ENCODE measurements around the gene DDX39A. TPM values are rescaled to one million over a fixed set of nuclear protein-coding genes. Genes with fewer than 3 reads are reported as not detected.

The DDX39A gene
- total RNA-seq, 1 donor, result 49.2 TPM

GRCh38 chr19:14437578-14438140, 18.5 kb upstream of the DDX39A start:
- Histone ChIP-seq H3K9me3 (ENCODE audit: low read depth, low read length) (no peaks in the 10 kb centered on the region), H3K79me2 (ENCODE audit: insufficient read depth, low read length) (peaks cover 71% of the 10 kb centered on the region), H3K27ac (ENCODE audit: low read depth, low read length) (peak overlapping the region; percentile 33), H3K36me3 (ENCODE audit: insufficient read depth, low read length) (peaks cover 5% of the 10 kb centered on the region), H2AFZ (ENCODE audit: low read length) (no peak overlapping the region), H3K4me3 (ENCODE audit: insufficient read depth, low read length) (no peak overlapping the region), H3K4me2 (ENCODE audit: insufficient read depth, low read length) (no peak overlapping the region), H4K20me1 (ENCODE audit: insufficient read depth, low read length) (peaks cover 19% of the 10 kb centered on the region), H3K27me3 (ENCODE audit: insufficient read depth, low read length) (no peaks in the 10 kb centered on the region), H3K4me1 (ENCODE audit: insufficient read depth, low read length) (peaks cover 14% of the 10 kb centered on the region)
- no peak for DNase-seq (ENCODE audit: insufficient read length, low spot score, missing footprints)
- TF ChIP-seq, protein P1, sequence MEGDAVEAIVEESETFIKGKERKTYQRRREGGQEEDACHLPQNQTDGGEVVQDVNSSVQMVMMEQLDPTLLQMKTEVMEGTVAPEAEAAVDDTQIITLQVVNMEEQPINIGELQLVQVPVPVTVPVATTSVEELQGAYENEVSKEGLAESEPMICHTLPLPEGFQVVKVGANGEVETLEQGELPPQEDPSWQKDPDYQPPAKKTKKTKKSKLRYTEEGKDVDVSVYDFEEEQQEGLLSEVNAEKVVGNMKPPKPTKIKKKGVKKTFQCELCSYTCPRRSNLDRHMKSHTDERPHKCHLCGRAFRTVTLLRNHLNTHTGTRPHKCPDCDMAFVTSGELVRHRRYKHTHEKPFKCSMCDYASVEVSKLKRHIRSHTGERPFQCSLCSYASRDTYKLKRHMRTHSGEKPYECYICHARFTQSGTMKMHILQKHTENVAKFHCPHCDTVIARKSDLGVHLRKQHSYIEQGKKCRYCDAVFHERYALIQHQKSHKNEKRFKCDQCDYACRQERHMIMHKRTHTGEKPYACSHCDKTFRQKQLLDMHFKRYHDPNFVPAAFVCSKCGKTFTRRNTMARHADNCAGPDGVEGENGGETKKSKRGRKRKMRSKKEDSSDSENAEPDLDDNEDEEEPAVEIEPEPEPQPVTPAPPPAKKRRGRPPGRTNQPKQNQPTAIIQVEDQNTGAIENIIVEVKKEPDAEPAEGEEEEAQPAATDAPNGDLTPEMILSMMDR (IDR thresholded peaks at IDR 0.05; ENCODE audit: extremely low read depth, low read depth, low read length), result no peak

GRCh38 chr19:14435320-14436050, 16.3 kb upstream of the DDX39A start:
- H3K4me2 ChIP-seq (ENCODE audit: insufficient read depth, low read length), result peak overlapping the region; percentile 77
- H2AFZ ChIP-seq (ENCODE audit: low read length), result no peak overlapping the region
- DNase-seq (ENCODE audit: insufficient read length, low spot score, missing footprints), result no peak

GRCh38 chr19:14434543-14435319, 15.6 kb upstream of the DDX39A start:
- Histone ChIP-seq H3K79me2 (ENCODE audit: insufficient read depth, low read length) (peaks cover 52% of the 10 kb centered on the region), H2AFZ (ENCODE audit: low read length) (peak overlapping the region; percentile 59), H3K36me3 (ENCODE audit: insufficient read depth, low read length) (no peaks in the 10 kb centered on the region), H3K9me3 (ENCODE audit: low read depth, low read length) (no peaks in the 10 kb centered on the region), H3K27ac (ENCODE audit: low read depth, low read length) (peak overlapping the region; percentile 33), H3K4me3 (ENCODE audit: insufficient read depth, low read length) (peak overlapping the region; percentile 81), H3K4me2 (ENCODE audit: insufficient read depth, low read length) (peak overlapping the region; percentile 77), H4K20me1 (ENCODE audit: insufficient read depth, low read length) (peaks cover 13% of the 10 kb centered on the region), H3K4me1 (ENCODE audit: insufficient read depth, low read length) (peaks cover 14% of the 10 kb centered on the region), H3K27me3 (ENCODE audit: insufficient read depth, low read length) (peaks cover 5% of the 10 kb centered on the region)
- DNase-seq (ENCODE audit: insufficient read length, low spot score, missing footprints), result peak; percentile 94
- TF ChIP-seq, protein P1 (IDR thresholded peaks at IDR 0.05; ENCODE audit: extremely low read depth, low read depth, low read length), result no peak

More at GRCh38 chr19:14435320-14436050, 16.3 kb upstream of the DDX39A start:
- no peak overlapping the region for H3K4me3 ChIP-seq (ENCODE audit: insufficient read depth, low read length)
- no peaks in the 10 kb centered on the region for H3K9me3 ChIP-seq (ENCODE audit: low read depth, low read length)
- peaks cover 14% of the 10 kb centered on the region for H3K4me1 ChIP-seq (ENCODE audit: insufficient read depth, low read length)
- H3K79me2 ChIP-seq (ENCODE audit: insufficient read depth, low read length), result peaks cover 59% of the 10 kb centered on the region
- no peak overlapping the region for H3K27ac ChIP-seq (ENCODE audit: low read depth, low read length)
- H4K20me1 ChIP-seq (ENCODE audit: insufficient read depth, low read length), result peaks cover 18% of the 10 kb centered on the region
- peaks cover 5% of the 10 kb centered on the region for H3K27me3 ChIP-seq (ENCODE audit: insufficient read depth, low read length)
- no peaks in the 10 kb centered on the region for H3K36me3 ChIP-seq (ENCODE audit: insufficient read depth, low read length)
- TF ChIP-seq, protein P1 (IDR thresholded peaks at IDR 0.05; ENCODE audit: extremely low read depth, low read depth, low read length), result no peak

Measured in osteoblast (primary cell).